Spleen (tissue), 11 donors: Measurements from ENCODE around the gene MED12L. TPM values are rescaled to one million over a fixed set of nuclear protein-coding genes. Genes with fewer than 3 reads are reported as not detected.

Experiments used
- DNase-seq: peaks from one replicate; pipeline ENCODE4 v3.0.0-alpha.2; 2020
- H3K27ac ChIP-seq, 8 donors: fragments of 200-600 bp; sonication (generic) in 7 of 8; 1 replicate in 4 of 8; 2 replicates in 4 of 8; pipeline versions ENCODE4 v1.5.0 to v1.8.0; 2016 to 2021; ENCODE audit warnings: inconsistent platforms in 4 of 8, mild to moderate bottlenecking in 4 of 8, moderate library complexity in 1 of 8
- H3K27me3 ChIP-seq, 7 donors: fragments of 200-600 bp; sonication (generic) in 6 of 7; replicated peaks in 1 of 7; 1 replicate in 4 of 7; 2 replicates in 3 of 7; pipeline versions ENCODE4 v1.5.0 to v1.8.0; 2016 to 2021; ENCODE audit warnings: inconsistent platforms in 3 of 7, mild to moderate bottlenecking in 1 of 7
- H3K36me3 ChIP-seq, 6 donors: fragments of 200-600 bp; sonication (generic) in 5 of 6; 1 replicate in 4 of 6; 2 replicates in 2 of 6; pipeline versions ENCODE4 v1.5.0 to v1.8.0; 2016 to 2021; ENCODE audit warnings: inconsistent platforms in 2 of 6
- H3K4me1 ChIP-seq, 6 donors: fragments of 200-600 bp; sonication (generic) in 5 of 6; 1 replicate in 3 of 6; 2 replicates in 3 of 6; pipeline versions ENCODE4 v1.5.0 to v1.8.0; 2016 to 2021; ENCODE audit warnings: inconsistent platforms in 3 of 6
- H3K4me3 ChIP-seq, 8 donors: fragments of 200-600 bp; sonication (generic) in 7 of 8; 1 replicate in 4 of 8; 2 replicates in 4 of 8; pipeline versions ENCODE4 v1.5.0 to v1.8.0; 2016 to 2021; ENCODE audit warnings: inconsistent platforms in 4 of 8, mild to moderate bottlenecking in 4 of 8, moderate library complexity in 2 of 8
- H3K9me3 ChIP-seq, 8 donors: fragments of 200-600 bp; sonication (generic) in 7 of 8; 1 replicate in 4 of 8; 2 replicates in 4 of 8; pipeline versions ENCODE4 v1.5.0 to v1.8.0; 2016 to 2021; ENCODE audit warnings: inconsistent platforms in 4 of 8
- CTCF ChIP-seq, 11 experiments: fragments of 200-600 bp in 7 of 11; fragments of 450-650 bp in 4 of 11; sonication (generic) in 4 of 11; IDR thresholded peaks in 8 of 11; conservative IDR thresholded peaks in 3 of 11; 1 replicate in 7 of 11; 2 replicates in 4 of 11; pipeline versions ENCODE4 v1.4.0 to v1.8.0; 2016 to 2021; ENCODE audit warnings: antibody characterized with exemption in 11 of 11, inconsistent platforms in 4 of 11, mild to moderate bottlenecking in 1 of 11
- POLR2A ChIP-seq, 3 donors: fragments of 450-650 bp; IDR thresholded peaks; one replicate each; pipeline ENCODE4 v1.5.1; 2017; ENCODE audit warnings: antibody characterized with exemption in 3 of 3, mild to moderate bottlenecking in 1 of 3
- POLR2AphosphoS5 ChIP-seq, 3 donors: sonication (generic); formaldehyde crosslinking; IDR thresholded peaks; one replicate each; pipeline ENCODE4 v1.5.1; 2017; ENCODE audit warnings: antibody characterized with exemption in 3 of 3
- WGBS, 5 donors: extraction: QIAGEN DNeasy Blood & Tissue Kit in 3 of 5; methylation state at CpG; one replicate each; pipeline versions ENCODE4 v1.1.5 to v1.1.7; 2013 to 2018; 5-methylcytosine and 5-hydroxymethylcytosine counted together
- intact Hi-C: fragments of 100-400 bp; cut with DNase I; formaldehyde crosslinking; loops from one replicate; pipeline ENCODE4 v1.15.0; 2023; ENCODE audit warnings: low total_unique reads
- polyA plus RNA-seq, 3 donors: library from polyadenylated mRNA; stranded (reverse); fragments of 200-250 nt; gene quantifications; one replicate each; pipeline ENCODE4 v1.2.1, GENCODE V29; 2013
- total RNA-seq, 7 donors: library from RNA; depleted of rRNA in 3 of 7; stranded (reverse); fragments of >200 nt in 3 of 7; fragmentation: NEBNext Ultra II Directional in 4 of 7; extraction: Animal tissue kit (Norgen Biotek cat#: 25700) in 4 of 7; gene quantifications; one replicate each; pipeline versions ENCODE4 v1.1.0 to v1.2.1, GENCODE V29; 2016 to 2021
- donor health status: healthy with polysubstance abuse.
- donor health status: DM: no; HTN: no; CAD: no; lungs with moderate emphysema.
- donor health status: DM: no; HTN: no; CAD: no.
- donor health status: Bipolar disorder and iron deficiency.
- donor health status: healthy.
- donor health status: DM: no; HTN: no; CAD: no.
- donor health status: DM: yes; HTN: yes; CAD: no.

Gene MED12L
- total and polyA plus RNA-seq, 10 donors, result 0.02 to 4.5 (median 1.5) TPM

- Histone ChIP-seq H3K9me3 (peaks cover 0 to 3% (median 0%) of the 10 kb centered on the region in 8 donors), H3K27ac (peak overlapping the region in 2 of 8 donors; percentile 11 to 44), H3K36me3 (no peaks in the 10 kb centered on the region), H3K27me3 (no peaks in the 10 kb centered on the region), H3K4me3 (no peak overlapping the region), H3K4me1 (peaks cover 7 to 39% (median 16%) of the 10 kb centered on the region in 6 donors)
- intact Hi-C loops, result no loop called here
- WGBS, 5 donors, result 83 to 91% (median 87%) methylated on average over 4 of the region's 4 CpGs
- DNase-seq, result no peak
- TF ChIP-seq POLR2A (IDR thresholded peaks at IDR 0.05) (no peak), CTCF (IDR thresholded peaks at IDR 0.05 in 8 of 11, conservative IDR thresholded peaks at IDR 0.05 in 3 of 11) (no peak), POLR2AphosphoS5 (IDR thresholded peaks at IDR 0.05) (no peak)
Measured at GRCh38 chr3:151224268-151224866, 138.9 kb downstream of the MED12L start.

GRCh38 chr3:151225040-151225975 is 139.8 kb downstream of the MED12L start:
- Histone ChIP-seq H3K4me1 (peaks cover 7 to 48% (median 18%) of the 10 kb centered on the region in 6 donors), H3K36me3 (no peaks in the 10 kb centered on the region), H3K27me3 (no peaks in the 10 kb centered on the region), H3K27ac (peak overlapping the region in 2 of 8 donors; percentile 17 to 44), H3K4me3 (no peak overlapping the region), H3K9me3 (peaks cover 0 to 3% (median 0%) of the 10 kb centered on the region in 8 donors)
- TF ChIP-seq POLR2A (IDR thresholded peaks at IDR 0.05) (no peak), CTCF (IDR thresholded peaks at IDR 0.05 in 8 of 11, conservative IDR thresholded peaks at IDR 0.05 in 3 of 11) (no peak), POLR2AphosphoS5 (IDR thresholded peaks at IDR 0.05) (no peak)
- intact Hi-C loops, result loop anchor here (5.0 kb wide), 1 partner anchor 57 kb away; no protein-coding TSS in a partner anchor
- 70 to 86% (median 77%) methylated on average over 9 of the region's 9 CpGs for WGBS, 5 donors
- no peak for DNase-seq

- TF ChIP-seq POLR2AphosphoS5 (IDR thresholded peaks at IDR 0.05) (no peak), CTCF (IDR thresholded peaks at IDR 0.05 in 8 of 11, conservative IDR thresholded peaks at IDR 0.05 in 3 of 11) (no peak), POLR2A (IDR thresholded peaks at IDR 0.05) (no peak)
- DNase-seq, result no peak
- Histone ChIP-seq H3K4me1 (peaks cover 7 to 56% (median 26%) of the 10 kb centered on the region in 6 donors), H3K9me3 (peaks cover 0 to 3% (median 0%) of the 10 kb centered on the region in 8 donors), H3K4me3 (no peak overlapping the region), H3K27me3 (no peaks in the 10 kb centered on the region), H3K36me3 (no peaks in the 10 kb centered on the region), H3K27ac (peak overlapping the region in 3 of 8 donors; percentile 17 to 44 (median 33))
- intact Hi-C loops, result loop anchor here (5.0 kb wide), 1 partner anchor 56 kb away; no protein-coding TSS in a partner anchor
- WGBS, 5 donors, result 31 to 63% (median 52%) methylated on average over 4 of the region's 4 CpGs
Measured at GRCh38 chr3:151226088-151226563, 140.7 kb downstream of the MED12L start.
